ENCODE data around the gene CDKN1C.

The CDKN1C gene

GRCh38 chr11:2846056-2846455 is 39.5 kb downstream of the CDKN1C start:
- Histone ChIP-seq H4K20me1 (ENCODE audit: low read depth, low read length) (no peaks in the 10 kb centered on the region), H3K9me3 (ENCODE audit: insufficient read depth, low read length) (no peaks in the 10 kb centered on the region), H3K4me2 (ENCODE audit: low read depth, low read length, poor library complexity, severe bottlenecking) (no peak overlapping the region), H3F3A (ENCODE audit: insufficient read depth) (no peaks in the 10 kb centered on the region), H2AFZ (ENCODE audit: low read depth, low read length, severe bottlenecking) (no peak overlapping the region), H3K36me3 (ENCODE audit: low read length) (no peaks in the 10 kb centered on the region), H3K27me3 (ENCODE audit: low read length) (no peaks in the 10 kb centered on the region), H3K79me2 (ENCODE audit: insufficient read depth, low read length) (no peaks in the 10 kb centered on the region), H3K9me2 (replicated peaks; ENCODE audit: insufficient read depth, low read length) (no peaks in the 10 kb centered on the region), H3K9ac (ENCODE audit: low read length) (no peak overlapping the region), H3K27ac (ENCODE audit: low read depth, low read length) (no peak overlapping the region), H3K4me3 (ENCODE audit: insufficient read depth, low read length, poor library complexity, severe bottlenecking) (no peak overlapping the region)
- TF ChIP-seq EZH2phosphoT487 (conservative IDR thresholded peaks at IDR 0.05; ENCODE audit: low read length) (no peak), CTCF (IDR thresholded peaks at IDR 0.05; ENCODE audit: insufficient read depth, low read length, poor library complexity, severe bottlenecking) (no peak)

GRCh38 chr11:2844996-2845395 is 40.6 kb downstream of the CDKN1C start:
- no peaks in the 10 kb centered on the region for H3K9me2 ChIP-seq (replicated peaks; ENCODE audit: insufficient read depth, low read length)
- H3K4me2 ChIP-seq (ENCODE audit: low read depth, low read length, poor library complexity, severe bottlenecking): no peak overlapping the region
- no peaks in the 10 kb centered on the region for H3F3A ChIP-seq (ENCODE audit: insufficient read depth)
- H3K79me2 ChIP-seq (ENCODE audit: insufficient read depth, low read length): no peaks in the 10 kb centered on the region
- TF ChIP-seq CTCF (IDR thresholded peaks at IDR 0.05; ENCODE audit: insufficient read depth, low read length, poor library complexity, severe bottlenecking) (no peak), EZH2phosphoT487 (conservative IDR thresholded peaks at IDR 0.05; ENCODE audit: low read length) (no peak)
- H3K36me3 ChIP-seq (ENCODE audit: low read length): no peaks in the 10 kb centered on the region
- no peaks in the 10 kb centered on the region for H3K9me3 ChIP-seq (ENCODE audit: insufficient read depth, low read length)
- no peaks in the 10 kb centered on the region for H3K27me3 ChIP-seq (ENCODE audit: low read length)
- no peaks in the 10 kb centered on the region for H4K20me1 ChIP-seq (ENCODE audit: low read depth, low read length)
- no peak overlapping the region for H2AFZ ChIP-seq (ENCODE audit: low read depth, low read length, severe bottlenecking)
- no peak overlapping the region for H3K4me3 ChIP-seq (ENCODE audit: insufficient read depth, low read length, poor library complexity, severe bottlenecking)
- no peak overlapping the region for H3K9ac ChIP-seq (ENCODE audit: low read length)
- no peak overlapping the region for H3K27ac ChIP-seq (ENCODE audit: low read depth, low read length)

- no peak overlapping the region for H3K27ac ChIP-seq (ENCODE audit: low read depth, low read length)
- H3K9me2 ChIP-seq (replicated peaks; ENCODE audit: insufficient read depth, low read length): no peaks in the 10 kb centered on the region
- no peak overlapping the region for H3K9ac ChIP-seq (ENCODE audit: low read length)
- H2AFZ ChIP-seq (ENCODE audit: low read depth, low read length, severe bottlenecking): no peak overlapping the region
- H3F3A ChIP-seq (ENCODE audit: insufficient read depth): no peaks in the 10 kb centered on the region
- no peaks in the 10 kb centered on the region for H3K9me3 ChIP-seq (ENCODE audit: insufficient read depth, low read length)
- TF ChIP-seq EZH2phosphoT487 (conservative IDR thresholded peaks at IDR 0.05; ENCODE audit: low read length): no peak
- TF ChIP-seq CTCF (IDR thresholded peaks at IDR 0.05; ENCODE audit: insufficient read depth, low read length, poor library complexity, severe bottlenecking): no peak
- H3K79me2 ChIP-seq (ENCODE audit: insufficient read depth, low read length): no peaks in the 10 kb centered on the region
- H4K20me1 ChIP-seq (ENCODE audit: low read depth, low read length): no peaks in the 10 kb centered on the region; the same call in 1 of the 2 replicates
- no peaks in the 10 kb centered on the region for H3K36me3 ChIP-seq (ENCODE audit: low read length)
- H3K4me2 ChIP-seq (ENCODE audit: low read depth, low read length, poor library complexity, severe bottlenecking): no peak overlapping the region
- no peak overlapping the region for H3K4me3 ChIP-seq (ENCODE audit: insufficient read depth, low read length, poor library complexity, severe bottlenecking)
- no peaks in the 10 kb centered on the region for H3K27me3 ChIP-seq (ENCODE audit: low read length)
These were observed 41.3 kb downstream of the CDKN1C start for GRCh38 chr11:2844116-2844842.
